Activated CD8-positive, alpha-beta memory T cell treated with anti-CD3 and anti-CD28 coated beads, Interleukin-2, amount 10 ng/mL, durations not matched to agents 7 days and 5 days (primary cell): Measurements from ENCODE around the gene UBE2A. TPM values are rescaled to one million over a fixed set of nuclear protein-coding genes. Genes with fewer than 3 reads are reported as not detected.

Experiments
- ATAC-seq: fragments of 150-1000 bp; cut with Tn5 transposase; one replicate; pipeline ENCODE4 v1.10.0; 2021; ENCODE audit warnings: moderate library complexity
- CTCF ChIA-PET: fragments of 350-600 bp; sonication (Branson Sonifier 250); formaldehyde crosslinking; loops from one replicate; lab custom pipeline; 2021; ENCODE audit warnings: antibody characterized with exemption; lab: Charles Lee
- DNase-seq: peaks from one replicate; pipeline ENCODE4 v3.0.0-alpha.2; 2020
- H3K27ac Mint-ChIP-seq: one replicate; pipeline ENCODE4 v1.8.0; 2021; ENCODE audit warnings: mild to moderate bottlenecking, mixed read lengths
- H3K27me3 Mint-ChIP-seq: one replicate; pipeline ENCODE4 v1.8.0; 2021; ENCODE audit warnings: mixed read lengths
- H3K36me3 Mint-ChIP-seq: one replicate; pipeline ENCODE4 v1.8.0; 2021; ENCODE audit warnings: mild to moderate bottlenecking, mixed read lengths
- H3K4me1 Mint-ChIP-seq: one replicate; pipeline ENCODE4 v1.8.0; 2021; ENCODE audit warnings: mixed read lengths
- H3K4me3 Mint-ChIP-seq: one replicate; pipeline ENCODE4 v1.8.0; 2021; ENCODE audit warnings: mild to moderate bottlenecking, moderate library complexity, mixed read lengths
- H3K9me3 Mint-ChIP-seq: one replicate; pipeline ENCODE4 v1.8.0; 2022; ENCODE audit warnings: low read depth, mixed read lengths
- total RNA-seq, 2 experiments: library from RNA; stranded (reverse); gene quantifications; one replicate each; pipeline ENCODE4 v1.2.3, GENCODE V29; 2021

Gene UBE2A
- total RNA-seq, 2 experiments from 2014 or later = 81.2 to 84.8 TPM

GRCh38 chrX:119583431-119584059 lies 9.2 kb downstream of the UBE2A start:
- CTCF ChIA-PET = interaction anchor here (0.6 to 1.3 kb wide), 2 partner anchors 21 to 101 kb away, joined by 3 to 4 read pairs; no protein-coding TSS in a partner anchor
- no peaks in the 10 kb centered on the region for H3K27me3 Mint-ChIP-seq
- ATAC-seq (peak; percentile 45), DNase-seq (no peak)
- H3K9me3 Mint-ChIP-seq = no peaks in the 10 kb centered on the region
- H3K27ac Mint-ChIP-seq = peak overlapping the region; percentile 33
- no peak overlapping the region for H3K4me3 Mint-ChIP-seq
- peaks cover 7% of the 10 kb centered on the region for H3K36me3 Mint-ChIP-seq
- H3K4me1 Mint-ChIP-seq = peaks cover 13% of the 10 kb centered on the region

- no peak overlapping the region for H3K27ac Mint-ChIP-seq
- ATAC-seq = no peak
- no peak for DNase-seq
- no peak overlapping the region for H3K4me3 Mint-ChIP-seq
- no peaks in the 10 kb centered on the region for H3K9me3 Mint-ChIP-seq
- peaks cover 4% of the 10 kb centered on the region for H3K4me1 Mint-ChIP-seq
- CTCF ChIA-PET = no interaction called here
- peaks cover 35% of the 10 kb centered on the region for H3K36me3 Mint-ChIP-seq
- no peaks in the 10 kb centered on the region for H3K27me3 Mint-ChIP-seq
Measured at GRCh38 chrX:119589810-119590209, 15.4 kb downstream of the UBE2A start.

GRCh38 chrX:119602701-119603255 lies 28.4 kb downstream of the UBE2A start:
- H3K27me3 Mint-ChIP-seq = no peaks in the 10 kb centered on the region
- DNase-seq (no peak), ATAC-seq (no peak)
- no peak overlapping the region for H3K27ac Mint-ChIP-seq
- CTCF ChIA-PET = interaction anchor here (1.8 kb wide), 1 partner anchor 127 kb away, joined by 6 read pairs; no protein-coding TSS in a partner anchor
- H3K4me1 Mint-ChIP-seq = peaks cover 44% of the 10 kb centered on the region
- H3K9me3 Mint-ChIP-seq = no peaks in the 10 kb centered on the region
- H3K36me3 Mint-ChIP-seq = peaks cover 17% of the 10 kb centered on the region
- no peak overlapping the region for H3K4me3 Mint-ChIP-seq

GRCh38 chrX:119604766-119605463 lies 30.6 kb downstream of the UBE2A start:
- ATAC-seq (no peak), DNase-seq (no peak)
- Mint-ChIP-seq H3K4me1 (peaks cover 38% of the 10 kb centered on the region), H3K36me3 (peaks cover 12% of the 10 kb centered on the region), H3K27me3 (peaks cover 4% of the 10 kb centered on the region), H3K27ac (peak overlapping the region; percentile 95), H3K4me3 (peak overlapping the region; percentile 95), H3K9me3 (no peaks in the 10 kb centered on the region)
- CTCF ChIA-PET = interaction anchor here (0.7 to 1.9 kb wide), 5 partner anchors 21 to 149 kb away, joined by 3 to 8 read pairs (median 5); partner anchors contain the start of gene SEPTIN6

GRCh38 chrX:119605464-119606279 lies 31.3 kb downstream of the UBE2A start:
- Mint-ChIP-seq H3K9me3 (no peaks in the 10 kb centered on the region), H3K4me1 (peaks cover 38% of the 10 kb centered on the region), H3K4me3 (peak overlapping the region; percentile 95), H3K36me3 (peaks cover 12% of the 10 kb centered on the region), H3K27me3 (peaks cover 4% of the 10 kb centered on the region), H3K27ac (peak overlapping the region; percentile 95)
- CTCF ChIA-PET = interaction anchor here (1.0 to 1.9 kb wide), 4 partner anchors 88 to 148 kb away, joined by 3 to 8 read pairs (median 6); partner anchors contain the start of gene SEPTIN6
- ATAC-seq (peak; percentile 69), DNase-seq (peak; percentile 69)

GRCh38 chrX:119606280-119607017 lies 32.1 kb downstream of the UBE2A start, which contains the start of gene NKRF:
TSS of gene NKRF (minus strand) at chrX:119606424.
- Mint-ChIP-seq H3K27ac (peak within 1 kb of the TSS; percentile 95), H3K9me3 (no peaks in the 10 kb centered on the region), H3K36me3 (peaks cover 12% of the 10 kb centered on the region), H3K4me3 (peak within 1 kb of the TSS; percentile 95), H3K27me3 (peaks cover 4% of the 10 kb centered on the region), H3K4me1 (peaks cover 38% of the 10 kb centered on the region)
- peak; percentile 80 for ATAC-seq
- CTCF ChIA-PET = interaction anchor here (1.3 to 1.9 kb wide), 3 partner anchors 87 to 123 kb away, joined by 3 to 8 read pairs (median 7); partner anchors contain the start of gene SEPTIN6
- peak; percentile 94 for DNase-seq

- H3K27me3 Mint-ChIP-seq = peaks cover 4% of the 10 kb centered on the region
- ATAC-seq (no peak), DNase-seq (no peak)
- CTCF ChIA-PET = interaction anchor here (1.9 kb wide), 1 partner anchor 90 kb away, joined by 7 read pairs; no protein-coding TSS in a partner anchor
- H3K4me1 Mint-ChIP-seq = peaks cover 35% of the 10 kb centered on the region
- peak overlapping the region; percentile 95 for H3K4me3 Mint-ChIP-seq
- no peaks in the 10 kb centered on the region for H3K9me3 Mint-ChIP-seq
- H3K36me3 Mint-ChIP-seq = peaks cover 9% of the 10 kb centered on the region
- peak overlapping the region; percentile 95 for H3K27ac Mint-ChIP-seq
Measured at GRCh38 chrX:119607018-119607389, 32.6 kb downstream of the UBE2A start.

GRCh38 chrX:119614776-119615175 lies 40.4 kb downstream of the UBE2A start:
- no peak overlapping the region for H3K4me3 Mint-ChIP-seq
- CTCF ChIA-PET = no interaction called here
- no peak for ATAC-seq

GRCh38 chrX:119617517-119618164 lies 43.3 kb downstream of the UBE2A start:
- no peaks in the 10 kb centered on the region for H3K9me3 Mint-ChIP-seq
- no peak overlapping the region for H3K27ac Mint-ChIP-seq
- H3K27me3 Mint-ChIP-seq = no peaks in the 10 kb centered on the region
- no peak overlapping the region for H3K4me3 Mint-ChIP-seq
- DNase-seq (no peak), ATAC-seq (no peak)
- no peaks in the 10 kb centered on the region for H3K4me1 Mint-ChIP-seq
- CTCF ChIA-PET = interaction anchor here (1.6 kb wide), 2 partner anchors 8 to 112 kb away, joined by 4 to 6 read pairs; no protein-coding TSS in a partner anchor
- peaks cover 11% of the 10 kb centered on the region for H3K36me3 Mint-ChIP-seq

More at GRCh38 chrX:119614776-119615175, 40.4 kb downstream of the UBE2A start:
- H3K36me3 Mint-ChIP-seq = peaks cover 4% of the 10 kb centered on the region
- H3K4me1 Mint-ChIP-seq = peaks cover 2% of the 10 kb centered on the region
- H3K9me3 Mint-ChIP-seq = no peaks in the 10 kb centered on the region
- no peak for DNase-seq
- H3K27ac Mint-ChIP-seq = no peak overlapping the region
- H3K27me3 Mint-ChIP-seq = no peaks in the 10 kb centered on the region

GRCh38 chrX:119618439-119618838 lies 44.1 kb downstream of the UBE2A start:
- H3K4me3 Mint-ChIP-seq = no peak overlapping the region
- peaks cover 11% of the 10 kb centered on the region for H3K36me3 Mint-ChIP-seq
- H3K9me3 Mint-ChIP-seq = no peaks in the 10 kb centered on the region
- ATAC-seq (no peak), DNase-seq (no peak)
- no peak overlapping the region for H3K27ac Mint-ChIP-seq
- H3K27me3 Mint-ChIP-seq = no peaks in the 10 kb centered on the region
- CTCF ChIA-PET = interaction anchor here (1.6 kb wide), 2 partner anchors 8 to 111 kb away, joined by 4 to 6 read pairs; no protein-coding TSS in a partner anchor
- no peaks in the 10 kb centered on the region for H3K4me1 Mint-ChIP-seq

GRCh38 chrX:119622356-119623232 lies 48.2 kb downstream of the UBE2A start:
- H3K4me1 Mint-ChIP-seq = no peaks in the 10 kb centered on the region
- CTCF ChIA-PET = no interaction called here
- DNase-seq (no peak), ATAC-seq (no peak)
- H3K27ac Mint-ChIP-seq = no peak overlapping the region
- no peaks in the 10 kb centered on the region for H3K9me3 Mint-ChIP-seq
- peaks cover 16% of the 10 kb centered on the region for H3K36me3 Mint-ChIP-seq
- no peaks in the 10 kb centered on the region for H3K27me3 Mint-ChIP-seq
- no peak overlapping the region for H3K4me3 Mint-ChIP-seq
